Renal pelvis (tissue), 4 donors: ENCODE results near the gene TRA2A. TPM values are rescaled to one million over a fixed set of nuclear protein-coding genes. Genes with fewer than 3 reads are reported as not detected.

Source experiments
- DNase-seq: peaks from one replicate; pipeline ENCODE4 v3.0.0-alpha.2; 2013
- polyA plus RNA-seq, 3 donors: library from polyadenylated mRNA; unstranded; fragments of 120-200 nt; gene quantifications; one replicate each; pipeline ENCODE4 v1.2.1, GENCODE V29; 2013; ENCODE audit not compliant: insufficient read length in 3 of 3

The TRA2A gene
- polyA plus RNA-seq, 3 donors: 149 to 266 (median 235) TPM

- DNase-seq: no peak
Measured at GRCh38 chr7:23472956-23473843, 58.6 kb downstream of the TRA2A start.

GRCh38 chr7:23472556-23472955, 59.2 kb downstream of the TRA2A start:
- no peak for DNase-seq

- DNase-seq: no peak
Measured at GRCh38 chr7:23472046-23472445, 59.7 kb downstream of the TRA2A start.

GRCh38 chr7:23471106-23471859, 60.5 kb downstream of the TRA2A start:
- peak; percentile 90 for DNase-seq

GRCh38 chr7:23470330-23471105, 61.3 kb downstream of the TRA2A start, which contains the start of gene IGF2BP3:
TSS of gene IGF2BP3 (minus strand) at chr7:23470491. CDS start at chr7:23470110, 381 bp downstream.
- DNase-seq: peak; percentile 95

GRCh38 chr7:23469961-23470250, 61.9 kb downstream of the TRA2A start:
- no peak for DNase-seq

- DNase-seq: no peak
Measured at GRCh38 chr7:23469150-23469960, 62.4 kb downstream of the TRA2A start.

- no peak for DNase-seq
Measured at GRCh38 chr7:23468526-23469149, 63.1 kb downstream of the TRA2A start.

- peak; percentile 48 for DNase-seq
Measured at GRCh38 chr7:23467806-23468525, 63.8 kb downstream of the TRA2A start.

GRCh38 chr7:23467291-23467805, 64.4 kb downstream of the TRA2A start:
- no peak for DNase-seq

- DNase-seq: no peak
Measured at GRCh38 chr7:23462846-23463245, 68.9 kb downstream of the TRA2A start.

- DNase-seq: no peak
Measured at GRCh38 chr7:23458044-23458443, 73.7 kb downstream of the TRA2A start.

- no peak for DNase-seq
Measured at GRCh38 chr7:23456093-23456492, 75.7 kb downstream of the TRA2A start.

- no peak for DNase-seq
Measured at GRCh38 chr7:23454881-23455526, 76.8 kb downstream of the TRA2A start.

Other genes starting within 250 kb of the TRA2A start
- gene MALSU1, start 232.6 kb downstream of the TRA2A start, polyA plus RNA-seq: 10 to 100 TPM; 50.3 to 54.7 (median 54.4) TPM
- 10 to 100 TPM; 57.3 to 90.2 (median 72.1) TPM for gene IGF2BP3, start 61.5 kb downstream of the TRA2A start, polyA plus RNA-seq
- gene CCDC126, start 65.4 kb upstream of the TRA2A start, polyA plus RNA-seq: 10 to 100 TPM; 14.6 to 15.6 (median 15.3) TPM
- gene FAM221A, start 148.2 kb upstream of the TRA2A start, polyA plus RNA-seq: 10 to 100 TPM; 14.3 to 32.0 (median 23.2) TPM
- gene STK31, start 178.2 kb upstream of the TRA2A start, polyA plus RNA-seq: 1 to 10 TPM in 1 of 3 donors, under 1 TPM in 2; 0.41 to 1.0 (median 0.44) TPM